ENCODE measurements around the gene FAM53C.

FAM53C gene

DNA sequence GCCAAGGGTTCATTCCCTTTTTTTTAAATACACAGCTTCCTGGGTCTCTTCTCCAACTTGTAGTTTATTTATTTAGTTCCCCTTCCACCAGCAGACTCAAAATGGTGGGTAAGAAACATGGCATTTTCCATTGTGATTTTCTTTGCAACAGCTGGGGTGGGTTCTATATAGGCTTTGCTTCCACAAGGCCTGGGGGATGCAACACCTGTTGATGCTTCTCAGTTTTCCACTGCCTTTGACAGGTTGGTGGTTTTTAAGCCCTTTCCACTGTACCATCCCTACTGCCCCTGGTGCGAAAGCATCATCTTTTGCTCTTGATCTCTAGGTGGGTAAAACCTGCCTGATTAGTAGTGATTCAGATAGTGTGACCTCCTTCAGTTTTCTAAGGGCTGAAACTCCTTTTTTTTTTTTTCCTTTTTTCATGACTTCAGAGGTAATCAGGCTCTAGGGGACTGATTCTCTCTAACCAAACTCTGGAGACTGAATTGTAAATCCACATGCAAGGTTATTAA, 22.9 kb downstream of the FAM53C start:
- Histone ChIP-seq H3K4me2 (ENCODE audit: low read length, poor library complexity, severe bottlenecking) (no peak overlapping the region), H3K79me1 (replicated peaks; ENCODE audit: low read length, poor library complexity, severe bottlenecking) (peaks cover 1% of the 10 kb centered on the region), H2AFZ (ENCODE audit: low read depth, low read length) (no peak overlapping the region), H3K18ac (ENCODE audit: low read depth in 1 of 2, low read length in 2 of 2) (no peak overlapping the region), H4K91ac (ENCODE audit: low read length) (no peak overlapping the region), H3K4me1 (ENCODE audit: control insufficient read depth, insufficient read depth, low read depth, low read length) (no peaks in the 10 kb centered on the region), H3K23ac (ENCODE audit: low read length in 2 of 2) (no peak overlapping the region), H3K9ac (ENCODE audit: low read length) (no peak overlapping the region), H2BK15ac (ENCODE audit: low read depth, poor library complexity, severe bottlenecking) (no peak overlapping the region), H2BK12ac (ENCODE audit: low read length in 2 of 2) (no peak overlapping the region), H3K14ac (ENCODE audit: low read length in 2 of 2) (no peak overlapping the region), H2BK120ac (ENCODE audit: low read depth, low read length) (no peak overlapping the region), H4K8ac (ENCODE audit: low read length) (no peak overlapping the region), H3K9me3 (ENCODE audit: control insufficient read depth, low read length) (no peaks in the 10 kb centered on the region), H3K27me3 (ENCODE audit: control insufficient read depth in 1 of 2, insufficient read depth in 1 of 2, low read length in 2 of 2) (no peaks in the 10 kb centered on the region), H2AK5ac (ENCODE audit: low read length, severe bottlenecking) (no peak overlapping the region), H2BK5ac (ENCODE audit: low read depth, low read length, poor library complexity, severe bottlenecking) (no peak overlapping the region), H3K4me3 (ENCODE audit: insufficient read depth in 1 of 2, low read depth in 1 of 2, low read length in 2 of 2) (no peak overlapping the region), H3K36me3 (ENCODE audit: control insufficient read depth in 1 of 2, insufficient read depth in 2 of 2, low read depth in 1 of 2, low read length in 2 of 2) (no peaks in the 10 kb centered on the region), H3K4ac (ENCODE audit: low read depth in 1 of 2, low read length in 2 of 2) (no peak overlapping the region), H3K27ac (ENCODE audit: low read length, poor library complexity, severe bottlenecking) (no peak overlapping the region)
- no peak for DNase-seq
- 100% methylated on average over 1 of the region's 1 CpG for WGBS

- no peak overlapping the region for H2AK5ac ChIP-seq (ENCODE audit: low read length, severe bottlenecking)
- no peak overlapping the region for H2BK15ac ChIP-seq (ENCODE audit: low read depth, poor library complexity, severe bottlenecking)
- no peak for DNase-seq
- no peak overlapping the region for H3K4me2 ChIP-seq (ENCODE audit: low read length, poor library complexity, severe bottlenecking)
- no peak overlapping the region for H3K4ac ChIP-seq (ENCODE audit: low read depth in 1 of 2, low read length in 2 of 2)
- no peak overlapping the region for H3K27ac ChIP-seq (ENCODE audit: low read length, poor library complexity, severe bottlenecking)
- H3K14ac ChIP-seq (ENCODE audit: low read length in 2 of 2): no peak overlapping the region
- H3K18ac ChIP-seq (ENCODE audit: low read depth in 1 of 2, low read length in 2 of 2): no peak overlapping the region
- no peaks in the 10 kb centered on the region for H3K4me1 ChIP-seq (ENCODE audit: control insufficient read depth, insufficient read depth, low read depth, low read length)
- no peak overlapping the region for H3K23ac ChIP-seq (ENCODE audit: low read length in 2 of 2)
- no peak overlapping the region for H3K4me3 ChIP-seq (ENCODE audit: insufficient read depth in 1 of 2, low read depth in 1 of 2, low read length in 2 of 2)
- H2AFZ ChIP-seq (ENCODE audit: low read depth, low read length): no peak overlapping the region
- peaks cover 12% of the 10 kb centered on the region for H3K79me1 ChIP-seq (replicated peaks; ENCODE audit: low read length, poor library complexity, severe bottlenecking)
- no peak overlapping the region for H4K91ac ChIP-seq (ENCODE audit: low read length)
- WGBS: no CpG with 5 or more reads among the region's 1 CpG
- H3K36me3 ChIP-seq (ENCODE audit: control insufficient read depth in 1 of 2, insufficient read depth in 2 of 2, low read depth in 1 of 2, low read length in 2 of 2): no peaks in the 10 kb centered on the region
- H2BK5ac ChIP-seq (ENCODE audit: low read depth, low read length, poor library complexity, severe bottlenecking): no peak overlapping the region
- no peaks in the 10 kb centered on the region for H3K27me3 ChIP-seq (ENCODE audit: control insufficient read depth in 1 of 2, insufficient read depth in 1 of 2, low read length in 2 of 2)
- H2BK120ac ChIP-seq (ENCODE audit: low read depth, low read length): no peak overlapping the region
- no peak overlapping the region for H2BK12ac ChIP-seq (ENCODE audit: low read length in 2 of 2)
- H3K9ac ChIP-seq (ENCODE audit: low read length): no peak overlapping the region
- H4K8ac ChIP-seq (ENCODE audit: low read length): no peak overlapping the region
- no peaks in the 10 kb centered on the region for H3K9me3 ChIP-seq (ENCODE audit: control insufficient read depth, low read length)
Observed at GRCh38 chr5:138364576-138364975, 26.5 kb downstream of the FAM53C start.

- Histone ChIP-seq H3K18ac (ENCODE audit: low read depth in 1 of 2, low read length in 2 of 2) (no peak overlapping the region), H2AK5ac (ENCODE audit: low read length, severe bottlenecking) (no peak overlapping the region), H3K27ac (ENCODE audit: low read length, poor library complexity, severe bottlenecking) (no peak overlapping the region), H3K36me3 (ENCODE audit: control insufficient read depth in 1 of 2, insufficient read depth in 2 of 2, low read depth in 1 of 2, low read length in 2 of 2) (no peaks in the 10 kb centered on the region), H3K9ac (ENCODE audit: low read length) (no peak overlapping the region), H3K4ac (ENCODE audit: low read depth in 1 of 2, low read length in 2 of 2) (no peak overlapping the region), H3K23ac (ENCODE audit: low read length in 2 of 2) (no peak overlapping the region), H3K9me3 (ENCODE audit: control insufficient read depth, low read length) (no peaks in the 10 kb centered on the region), H3K27me3 (ENCODE audit: control insufficient read depth in 1 of 2, insufficient read depth in 1 of 2, low read length in 2 of 2) (no peaks in the 10 kb centered on the region), H4K91ac (ENCODE audit: low read length) (no peak overlapping the region), H2BK12ac (ENCODE audit: low read length in 2 of 2) (no peak overlapping the region), H2AFZ (ENCODE audit: low read depth, low read length) (no peak overlapping the region), H2BK120ac (ENCODE audit: low read depth, low read length) (no peak overlapping the region), H3K14ac (ENCODE audit: low read length in 2 of 2) (no peak overlapping the region), H3K4me3 (ENCODE audit: insufficient read depth in 1 of 2, low read depth in 1 of 2, low read length in 2 of 2) (no peak overlapping the region), H3K4me1 (ENCODE audit: control insufficient read depth, insufficient read depth, low read depth, low read length) (no peaks in the 10 kb centered on the region), H3K4me2 (ENCODE audit: low read length, poor library complexity, severe bottlenecking) (no peak overlapping the region), H4K8ac (ENCODE audit: low read length) (no peak overlapping the region), H2BK5ac (ENCODE audit: low read depth, low read length, poor library complexity, severe bottlenecking) (no peak overlapping the region), H3K79me1 (replicated peaks; ENCODE audit: low read length, poor library complexity, severe bottlenecking) (peaks cover 13% of the 10 kb centered on the region), H2BK15ac (ENCODE audit: low read depth, poor library complexity, severe bottlenecking) (no peak overlapping the region)
- peak; percentile 15 for DNase-seq
- 55% methylated on average over 4 of the region's 4 CpGs for WGBS
Observed at GRCh38 chr5:138366632-138367382, 28.7 kb downstream of the FAM53C start.

DNA sequence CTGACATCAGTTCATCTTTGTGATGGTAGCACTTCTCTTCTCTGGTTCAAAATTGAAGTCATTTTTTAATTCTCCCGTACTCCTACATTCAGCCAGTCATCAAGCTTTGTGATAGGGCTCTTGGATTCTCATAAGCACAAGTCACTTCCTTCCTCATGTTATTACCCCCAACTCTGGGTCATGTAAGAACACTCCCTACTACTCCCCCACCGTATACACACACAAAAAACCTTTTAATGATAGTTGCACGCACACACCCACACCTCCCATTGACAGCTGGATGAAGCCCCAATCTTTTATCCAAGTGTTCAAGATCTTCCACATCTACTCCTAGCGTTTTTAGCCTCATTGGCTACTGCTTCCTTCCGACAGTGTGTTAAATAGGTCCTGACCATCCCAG, 31.2 kb downstream of the FAM53C start:
- no peak overlapping the region for H2BK120ac ChIP-seq (ENCODE audit: low read depth, low read length)
- H3K18ac ChIP-seq (ENCODE audit: low read depth in 1 of 2, low read length in 2 of 2): no peak overlapping the region
- H3K4me3 ChIP-seq (ENCODE audit: insufficient read depth in 1 of 2, low read depth in 1 of 2, low read length in 2 of 2): no peak overlapping the region
- no peak overlapping the region for H4K8ac ChIP-seq (ENCODE audit: low read length)
- H3K23ac ChIP-seq (ENCODE audit: low read length in 2 of 2): peak overlapping the region in 1 of 2 experiments; percentile 31
- no peak overlapping the region for H3K14ac ChIP-seq (ENCODE audit: low read length in 2 of 2)
- no peak overlapping the region for H2BK15ac ChIP-seq (ENCODE audit: low read depth, poor library complexity, severe bottlenecking)
- H3K4ac ChIP-seq (ENCODE audit: low read depth in 1 of 2, low read length in 2 of 2): no peak overlapping the region
- no peak overlapping the region for H2AK5ac ChIP-seq (ENCODE audit: low read length, severe bottlenecking)
- H3K27me3 ChIP-seq (ENCODE audit: control insufficient read depth in 1 of 2, insufficient read depth in 1 of 2, low read length in 2 of 2): no peaks in the 10 kb centered on the region
- H2BK5ac ChIP-seq (ENCODE audit: low read depth, low read length, poor library complexity, severe bottlenecking): no peak overlapping the region
- H3K4me2 ChIP-seq (ENCODE audit: low read length, poor library complexity, severe bottlenecking): no peak overlapping the region
- H2BK12ac ChIP-seq (ENCODE audit: low read length in 2 of 2): no peak overlapping the region
- no peaks in the 10 kb centered on the region for H3K4me1 ChIP-seq (ENCODE audit: control insufficient read depth, insufficient read depth, low read depth, low read length)
- H3K9ac ChIP-seq (ENCODE audit: low read length): no peak overlapping the region
- peaks cover 21% of the 10 kb centered on the region for H3K79me1 ChIP-seq (replicated peaks; ENCODE audit: low read length, poor library complexity, severe bottlenecking)
- H3K36me3 ChIP-seq (ENCODE audit: control insufficient read depth in 1 of 2, insufficient read depth in 2 of 2, low read depth in 1 of 2, low read length in 2 of 2): peaks cover 4 to 10% of the 10 kb centered on the region in 2 experiments
- H4K91ac ChIP-seq (ENCODE audit: low read length): no peak overlapping the region
- H3K9me3 ChIP-seq (ENCODE audit: control insufficient read depth, low read length): no peaks in the 10 kb centered on the region
- no peak overlapping the region for H2AFZ ChIP-seq (ENCODE audit: low read depth, low read length)
- 96% methylated on average over 5 of the region's 5 CpGs for WGBS
- H3K27ac ChIP-seq (ENCODE audit: low read length, poor library complexity, severe bottlenecking): no peak overlapping the region
- DNase-seq: no peak

Data from mesenchymal stem cell (in vitro differentiated cells and primary cell).